ENCODE results near the gene TNFRSF14. TPM values are rescaled to one million over a fixed set of nuclear protein-coding genes. Genes with fewer than 3 reads are reported as not detected.
"Not testable (repeated sequence)": the region's sequence is repeated elsewhere in the genome, so short reads cannot be mapped to it uniquely, and the experiment has no call there.

TNFRSF14 gene
- total RNA-seq, 1 experiment from 2014 or later: 1.5 TPM

DNA sequence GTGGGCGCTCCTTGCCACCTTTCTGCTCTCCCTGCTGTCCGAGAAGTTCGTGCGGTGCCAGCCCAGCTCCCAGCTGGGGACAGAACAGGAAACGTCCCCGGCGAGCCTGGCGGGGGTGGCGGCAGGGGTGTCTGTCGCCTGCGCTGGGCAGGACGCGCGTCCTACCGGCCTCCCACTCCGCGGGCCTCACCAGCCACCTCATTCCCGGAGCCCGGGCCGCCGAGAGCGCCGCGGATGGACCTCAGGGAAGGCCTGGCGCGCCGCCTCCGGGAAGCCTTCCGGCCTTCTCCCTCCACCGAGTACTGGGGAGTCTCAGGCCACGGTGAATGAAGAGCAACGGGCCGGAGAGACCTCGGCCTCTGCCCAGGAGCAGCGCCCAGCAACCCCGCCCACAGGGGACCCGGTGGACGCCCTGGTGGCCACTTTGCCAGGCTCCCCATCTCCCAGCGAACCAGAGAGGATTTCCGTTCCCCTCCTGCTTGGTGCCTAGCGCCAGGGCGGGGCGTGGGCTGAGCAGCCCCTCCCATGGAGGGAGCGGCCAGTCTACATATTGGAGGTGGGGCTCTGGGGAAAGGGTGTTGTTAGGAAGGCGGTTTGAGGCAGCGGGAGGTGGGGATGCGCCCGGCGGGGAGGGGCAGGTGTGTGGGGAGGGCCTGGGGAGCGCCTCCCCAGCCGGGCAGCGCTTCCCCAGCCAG is 9.5 kb upstream of the TNFRSF14 start:
- Mint-ChIP-seq H3K36me3 (ENCODE audit: insufficient read depth, unreplicated experiment) (peaks cover 6% of the 10 kb centered on the region), H3K27ac (ENCODE audit: unreplicated experiment) (no peak overlapping the region), H3K4me1 (ENCODE audit: low read depth, unreplicated experiment) (no peaks in the 10 kb centered on the region), H3K4me3 (ENCODE audit: unreplicated experiment) (peak overlapping the region; percentile 85), H3K9me3 (ENCODE audit: unreplicated experiment) (no peaks in the 10 kb centered on the region), H3K27me3 (ENCODE audit: insufficient read depth, unreplicated experiment) (no peaks in the 10 kb centered on the region)
- DNase-seq: peak; percentile 67 to 76
- BruUV-seq (replicated peaks): TSS peak; percentile 61
- CTCF ChIA-PET: interaction anchor here (0.8 to 1.4 kb wide), 7 partner anchors 14 to 133 kb away, joined by 3 to 8 read pairs (median 3); partner anchors contain the start of genes PANK4 and PEX10
- TF ChIP-seq, protein P1, sequence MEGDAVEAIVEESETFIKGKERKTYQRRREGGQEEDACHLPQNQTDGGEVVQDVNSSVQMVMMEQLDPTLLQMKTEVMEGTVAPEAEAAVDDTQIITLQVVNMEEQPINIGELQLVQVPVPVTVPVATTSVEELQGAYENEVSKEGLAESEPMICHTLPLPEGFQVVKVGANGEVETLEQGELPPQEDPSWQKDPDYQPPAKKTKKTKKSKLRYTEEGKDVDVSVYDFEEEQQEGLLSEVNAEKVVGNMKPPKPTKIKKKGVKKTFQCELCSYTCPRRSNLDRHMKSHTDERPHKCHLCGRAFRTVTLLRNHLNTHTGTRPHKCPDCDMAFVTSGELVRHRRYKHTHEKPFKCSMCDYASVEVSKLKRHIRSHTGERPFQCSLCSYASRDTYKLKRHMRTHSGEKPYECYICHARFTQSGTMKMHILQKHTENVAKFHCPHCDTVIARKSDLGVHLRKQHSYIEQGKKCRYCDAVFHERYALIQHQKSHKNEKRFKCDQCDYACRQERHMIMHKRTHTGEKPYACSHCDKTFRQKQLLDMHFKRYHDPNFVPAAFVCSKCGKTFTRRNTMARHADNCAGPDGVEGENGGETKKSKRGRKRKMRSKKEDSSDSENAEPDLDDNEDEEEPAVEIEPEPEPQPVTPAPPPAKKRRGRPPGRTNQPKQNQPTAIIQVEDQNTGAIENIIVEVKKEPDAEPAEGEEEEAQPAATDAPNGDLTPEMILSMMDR (IDR thresholded peaks at IDR 0.05; ENCODE audit: insufficient read depth in 1 of 2, low read depth in 1 of 2, low read length in 1 of 2, severe bottlenecking in 1 of 2, unreplicated experiment in 1 of 2): no peak
- peaks cover 8% of the 10 kb centered on the region for H3K4me1 ChIP-seq
- H3K36me3 ChIP-seq (ENCODE audit: control insufficient read depth, insufficient read depth, low read length): no peaks in the 10 kb centered on the region
- H3K4me3 ChIP-seq (ENCODE audit: low read depth, low read length): peak overlapping the region; percentile 65
- POLR2A ChIA-PET: interaction anchor here (0.6 to 1.1 kb wide), 5 partner anchors 20 to 155 kb away, joined by 3 to 8 read pairs (median 4); partner anchors contain the start of genes MORN1, PANK4, PEX10 and RER1
- H3K9me3 ChIP-seq: no peaks in the 10 kb centered on the region
- no peaks in the 10 kb centered on the region for H3K27me3 ChIP-seq (replicated peaks; ENCODE audit: control insufficient read depth, insufficient read depth, low read length)
- intact Hi-C loops (cut with micrococcal nuclease; ENCODE audit: unreplicated experiment): loop anchor here (1.0 kb wide), 1 partner anchor 20 kb away; the partner anchor contains the start of gene PANK4

DNA sequence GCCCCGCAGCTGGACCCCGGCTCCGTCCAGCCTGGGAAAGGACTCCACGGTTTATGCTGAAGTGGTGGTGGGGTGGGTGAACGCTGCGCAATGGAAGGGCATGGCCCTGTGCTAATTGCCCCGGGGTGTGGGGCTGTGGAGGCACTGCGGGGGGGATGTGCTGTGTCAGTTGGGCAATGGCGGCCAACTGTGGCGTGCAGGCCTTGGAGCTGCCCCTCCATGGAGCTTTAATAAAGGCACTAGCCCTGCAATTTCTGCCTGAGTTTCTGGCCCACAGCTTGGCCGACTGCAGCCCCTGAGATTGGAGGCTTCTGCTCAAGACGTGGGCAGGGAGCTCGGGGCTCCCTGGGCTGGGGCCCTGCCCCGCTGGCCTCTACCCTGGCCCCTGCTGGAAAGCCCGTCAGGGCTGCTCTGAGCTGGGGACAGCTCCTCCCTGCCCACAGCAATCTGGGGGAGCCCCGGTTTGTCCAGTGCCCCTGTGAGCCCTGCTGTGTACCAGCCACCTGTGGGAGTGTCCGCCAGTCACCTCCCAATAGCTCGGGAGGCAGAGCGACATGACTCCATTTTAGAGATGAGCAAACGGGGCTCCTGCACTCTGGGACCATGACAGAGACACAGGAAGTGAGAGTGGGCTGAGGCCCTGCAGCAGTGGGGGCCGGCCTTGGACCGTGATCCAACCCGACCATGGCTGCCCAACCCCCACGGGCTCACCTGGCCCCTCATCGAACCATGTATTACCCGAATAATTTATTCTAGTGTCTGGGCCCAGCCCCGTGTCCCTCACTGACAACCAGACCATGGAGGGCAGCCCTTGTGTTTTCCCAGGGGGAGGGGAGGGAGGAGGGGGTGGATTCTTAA is 8.7 kb upstream of the TNFRSF14 start:
- TF ChIP-seq, protein P1 (IDR thresholded peaks at IDR 0.05; ENCODE audit: insufficient read depth in 1 of 2, low read depth in 1 of 2, low read length in 1 of 2, severe bottlenecking in 1 of 2, unreplicated experiment in 1 of 2): no peak
- intact Hi-C loops (cut with micrococcal nuclease; ENCODE audit: unreplicated experiment): loop anchor here (1.0 kb wide), 1 partner anchor 133 kb away; no protein-coding TSS in a partner anchor
- no TSS peak for BruUV-seq (replicated peaks)
- Mint-ChIP-seq H3K36me3 (ENCODE audit: insufficient read depth, unreplicated experiment) (peaks cover 6% of the 10 kb centered on the region), H3K4me3 (ENCODE audit: unreplicated experiment) (peak overlapping the region; percentile 85), H3K27me3 (ENCODE audit: insufficient read depth, unreplicated experiment) (no peaks in the 10 kb centered on the region), H3K27ac (ENCODE audit: unreplicated experiment) (no peak overlapping the region), H3K9me3 (ENCODE audit: unreplicated experiment) (no peaks in the 10 kb centered on the region), H3K4me1 (ENCODE audit: low read depth, unreplicated experiment) (no peaks in the 10 kb centered on the region)
- ChIA-PET CTCF (interaction anchor here (0.6 to 1.4 kb wide), 4 partner anchors 13 to 133 kb away, joined by 3 to 6 read pairs (median 4); partner anchors contain the start of gene PANK4), POLR2A (interaction anchor here (0.6 kb wide), 1 partner anchor 21 kb away, joined by 8 read pairs; the partner anchor contains the start of gene PANK4)
- Histone ChIP-seq H3K9me3 (no peaks in the 10 kb centered on the region), H3K4me1 (peaks cover 8% of the 10 kb centered on the region), H3K4me3 (ENCODE audit: low read depth, low read length) (peak overlapping the region; percentile 65), H3K36me3 (ENCODE audit: control insufficient read depth, insufficient read depth, low read length) (no peaks in the 10 kb centered on the region), H3K27me3 (replicated peaks; ENCODE audit: control insufficient read depth, insufficient read depth, low read length) (no peaks in the 10 kb centered on the region)
- no peak for DNase-seq

DNA sequence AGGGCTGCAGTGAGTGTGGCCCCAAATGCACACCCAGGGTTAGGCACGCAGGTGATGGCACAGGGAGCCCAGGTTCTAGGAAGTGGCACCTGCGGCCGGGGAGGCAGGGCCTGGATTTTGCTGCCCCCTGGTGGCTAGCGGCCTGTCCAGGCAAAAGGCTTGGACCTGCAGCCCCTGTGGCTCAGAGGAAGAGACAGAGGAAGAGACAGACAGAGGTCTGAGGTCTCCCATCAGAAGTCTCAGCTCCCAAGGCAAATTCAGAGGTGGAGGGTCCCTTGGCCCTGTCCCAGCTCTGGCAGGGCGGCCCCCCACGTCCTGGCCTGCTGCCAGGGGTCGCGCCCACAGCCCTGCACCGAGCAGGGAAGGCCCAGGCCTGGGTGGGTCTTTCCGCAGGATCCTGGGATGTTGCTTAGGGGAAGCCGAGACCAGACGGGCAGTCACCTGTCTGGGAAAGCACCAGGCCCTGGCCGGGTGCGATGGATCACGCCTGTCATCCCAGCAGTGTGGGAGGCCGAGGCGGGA is 8.0 kb upstream of the TNFRSF14 start:
- BruUV-seq (replicated peaks): no TSS peak
- H3K4me1 Mint-ChIP-seq (ENCODE audit: low read depth, unreplicated experiment): no peaks in the 10 kb centered on the region
- POLR2A ChIA-PET: no interaction called here
- no peaks in the 10 kb centered on the region for H3K36me3 ChIP-seq (ENCODE audit: control insufficient read depth, insufficient read depth, low read length)
- H3K36me3 Mint-ChIP-seq (ENCODE audit: insufficient read depth, unreplicated experiment): peaks cover 6% of the 10 kb centered on the region
- H3K27ac Mint-ChIP-seq (ENCODE audit: unreplicated experiment): no peak overlapping the region
- CTCF ChIA-PET: interaction anchor here (1.4 kb wide), 1 partner anchor 13 kb away, joined by 3 read pairs; no protein-coding TSS in a partner anchor
- no peaks in the 10 kb centered on the region for H3K9me3 Mint-ChIP-seq (ENCODE audit: unreplicated experiment)
- no peak overlapping the region; the same call in 1 of the 2 replicates for H3K4me3 ChIP-seq (ENCODE audit: low read depth, low read length)
- H3K27me3 Mint-ChIP-seq (ENCODE audit: insufficient read depth, unreplicated experiment): no peaks in the 10 kb centered on the region
- intact Hi-C loops (cut with micrococcal nuclease; ENCODE audit: unreplicated experiment): loop anchor here (1.0 kb wide), 1 partner anchor 134 kb away; no protein-coding TSS in a partner anchor
- no peak overlapping the region for H3K4me3 Mint-ChIP-seq (ENCODE audit: unreplicated experiment)
- DNase-seq: peak; percentile 70 to 82
- H3K4me1 ChIP-seq: peaks cover 8% of the 10 kb centered on the region
- TF ChIP-seq, protein P1 (IDR thresholded peaks at IDR 0.05; ENCODE audit: insufficient read depth in 1 of 2, low read depth in 1 of 2, low read length in 1 of 2, severe bottlenecking in 1 of 2, unreplicated experiment in 1 of 2): peak; percentile 77 to 88
- H3K9me3 ChIP-seq: no peaks in the 10 kb centered on the region
- H3K27me3 ChIP-seq (replicated peaks; ENCODE audit: control insufficient read depth, insufficient read depth, low read length): no peaks in the 10 kb centered on the region

DNA sequence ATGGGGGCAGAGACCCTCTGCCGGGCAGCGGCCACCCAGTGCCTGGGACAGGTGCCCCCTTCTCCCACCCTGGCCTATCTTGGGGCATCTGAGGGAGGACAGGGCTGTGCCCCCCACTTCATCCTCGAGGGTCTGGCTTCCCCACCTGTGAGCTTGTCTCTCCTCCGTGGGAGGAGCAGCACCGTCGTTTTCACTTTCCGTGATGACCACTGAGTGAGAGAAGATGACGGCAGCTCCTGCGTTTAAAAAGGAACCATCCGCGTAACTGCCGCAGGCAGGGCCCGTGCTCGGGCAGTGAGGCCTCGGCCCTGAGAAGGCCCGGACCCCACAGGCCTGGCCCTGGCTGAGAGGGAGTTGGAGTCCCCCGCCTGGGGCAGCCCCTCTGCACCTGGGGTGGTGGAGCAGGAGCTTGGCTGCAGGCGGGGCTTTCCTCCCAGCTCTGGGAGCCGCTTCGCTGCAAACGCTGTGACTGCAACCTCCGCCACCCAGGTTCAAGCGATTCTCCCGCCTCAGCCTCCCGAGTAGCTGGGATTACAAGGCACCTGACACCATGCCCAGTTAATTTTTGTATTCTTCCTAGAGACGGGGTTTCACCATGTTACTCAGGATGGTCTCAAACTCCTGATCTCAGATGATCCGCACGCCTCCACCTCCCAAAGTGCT is 6.7 kb upstream of the TNFRSF14 start:
- H3K27ac Mint-ChIP-seq (ENCODE audit: unreplicated experiment); H3K27me3 ChIP-seq (replicated peaks; ENCODE audit: control insufficient read depth, insufficient read depth, low read length); H3K4me3 Mint-ChIP-seq (ENCODE audit: unreplicated experiment); H3K4me3 ChIP-seq (ENCODE audit: low read depth, low read length); intact Hi-C loops (cut with micrococcal nuclease; ENCODE audit: unreplicated experiment); H3K9me3 Mint-ChIP-seq (ENCODE audit: unreplicated experiment); H3K36me3 ChIP-seq (ENCODE audit: control insufficient read depth, insufficient read depth, low read length); H3K9me3 ChIP-seq; H3K36me3 Mint-ChIP-seq (ENCODE audit: insufficient read depth, unreplicated experiment); H3K27me3 Mint-ChIP-seq (ENCODE audit: insufficient read depth, unreplicated experiment); BruUV-seq (replicated peaks); H3K4me1 Mint-ChIP-seq (ENCODE audit: low read depth, unreplicated experiment); H3K4me1 ChIP-seq; CTCF ChIA-PET; POLR2A ChIA-PET; DNase-seq: not testable (repeated sequence)

Measured in Caco-2 (cell line).